ENCODE results near the gene GLE1.
A peak's percentile ranks its signal among the peaks of the same experiment; 100 is the strongest.

DNA sequence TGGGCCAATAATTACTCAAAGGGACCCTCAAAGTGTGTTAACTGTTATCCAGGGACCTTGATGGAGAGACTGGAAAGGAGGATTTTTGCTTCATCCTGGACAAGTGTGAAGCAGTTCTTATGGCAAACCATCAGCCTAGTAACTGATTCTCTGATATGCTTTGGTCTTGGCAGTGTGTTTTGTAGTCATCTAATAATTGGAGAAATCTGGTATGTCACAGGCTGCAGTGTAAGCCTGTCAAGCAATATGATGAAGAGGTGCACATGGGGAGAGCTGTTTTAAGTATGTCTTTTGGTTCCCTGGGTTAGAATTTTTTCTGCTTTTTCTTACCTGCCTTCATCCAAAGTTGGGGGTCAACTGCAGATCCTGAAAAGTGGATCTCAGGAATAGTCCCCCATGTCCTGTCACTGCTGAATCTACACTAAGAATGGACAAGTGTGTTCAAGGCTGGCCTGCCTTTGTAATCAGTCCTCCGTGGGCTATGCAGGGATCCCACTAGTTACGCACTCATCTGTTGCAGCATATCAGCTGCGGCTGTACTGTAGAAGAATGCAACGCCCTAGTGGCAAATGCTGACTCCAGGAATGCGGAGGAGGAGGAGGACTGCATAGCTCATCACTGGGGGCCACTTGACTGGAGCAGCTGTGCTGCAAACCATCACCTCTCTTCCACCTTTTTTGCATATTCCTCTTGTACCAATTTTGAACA, 49.8 kb downstream of the GLE1 start:
- TF ChIP-seq, protein P1, sequence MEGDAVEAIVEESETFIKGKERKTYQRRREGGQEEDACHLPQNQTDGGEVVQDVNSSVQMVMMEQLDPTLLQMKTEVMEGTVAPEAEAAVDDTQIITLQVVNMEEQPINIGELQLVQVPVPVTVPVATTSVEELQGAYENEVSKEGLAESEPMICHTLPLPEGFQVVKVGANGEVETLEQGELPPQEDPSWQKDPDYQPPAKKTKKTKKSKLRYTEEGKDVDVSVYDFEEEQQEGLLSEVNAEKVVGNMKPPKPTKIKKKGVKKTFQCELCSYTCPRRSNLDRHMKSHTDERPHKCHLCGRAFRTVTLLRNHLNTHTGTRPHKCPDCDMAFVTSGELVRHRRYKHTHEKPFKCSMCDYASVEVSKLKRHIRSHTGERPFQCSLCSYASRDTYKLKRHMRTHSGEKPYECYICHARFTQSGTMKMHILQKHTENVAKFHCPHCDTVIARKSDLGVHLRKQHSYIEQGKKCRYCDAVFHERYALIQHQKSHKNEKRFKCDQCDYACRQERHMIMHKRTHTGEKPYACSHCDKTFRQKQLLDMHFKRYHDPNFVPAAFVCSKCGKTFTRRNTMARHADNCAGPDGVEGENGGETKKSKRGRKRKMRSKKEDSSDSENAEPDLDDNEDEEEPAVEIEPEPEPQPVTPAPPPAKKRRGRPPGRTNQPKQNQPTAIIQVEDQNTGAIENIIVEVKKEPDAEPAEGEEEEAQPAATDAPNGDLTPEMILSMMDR (IDR thresholded peaks at IDR 0.05) = no peak
- TF ChIP-seq POLR2AphosphoS5 (IDR thresholded peaks at IDR 0.05) = peak in 2 of 3 donors; percentile 58 to 74

Measured in stomach (tissue), 4 donors.